ENCODE data around the gene PTPN3.

- TF ChIP-seq POLR2A (IDR thresholded peaks at IDR 0.05; ENCODE audit: low read depth, low read length) = no peak
- TF ChIP-seq POLR2AphosphoS5 (IDR thresholded peaks at IDR 0.05; ENCODE audit: low read depth, low read length) = no peak
- no peak for TF ChIP-seq TAF1 (IDR thresholded peaks at IDR 0.05; ENCODE audit: borderline replicate concordance, low read depth, low read length)
Observed at GRCh38 chr9:109499631-109500410, 1.7 kb upstream of the PTPN3 start.

Measured in GM12892 (cell line).